Endothelial cell of umbilical vein (primary cell): ENCODE measurements around the gene SELENBP1. TPM values are rescaled to one million over a fixed set of nuclear protein-coding genes. Genes with fewer than 3 reads are reported as not detected.

Experiments
- BruUV-seq: library from RNA; stranded (reverse); fragments of 400-500 nt; replicated peaks from 2 replicates; lab custom pipeline; 2021; lab: Mats Ljungman, UMichigan
- CTCF ChIA-PET: fragments of 300-600, 350-600 bp; sonication (Branson Sonifier 250); formaldehyde crosslinking; loops from one replicate; lab custom pipeline; 2021; ENCODE audit warnings: antibody characterized with exemption, inconsistent platforms; lab: Charles Lee
- POLR2A ChIA-PET: fragments of 300-600, 350-600 bp; sonication (Branson Sonifier 250); formaldehyde crosslinking; loops from one replicate; lab custom pipeline; 2021; ENCODE audit warnings: antibody characterized with exemption, inconsistent platforms; lab: Charles Lee
- DNase-seq: peaks from one replicate; pipeline ENCODE4 v3.0.0-alpha.2; 2011; ENCODE audit warnings: low read depth, low spot score
- FAIRE-seq: peaks from 2 replicates; lab custom pipeline; 2011; peaks lifted over from hg19 to GRCh38; lab: Jason Lieb, UNC
- H2AFZ ChIP-seq: 2 replicates; pipeline ENCODE4 v1.6.0; 2012; ENCODE audit warnings: low read depth, low read length, control low read depth, inconsistent platforms
- H3K27ac ChIP-seq: 2 replicates; pipeline ENCODE4 v1.5.1; 2011; ENCODE audit warnings: low read depth, mild to moderate bottlenecking, control low read depth, low read length, moderate library complexity; ENCODE audit not compliant: insufficient read depth
- H3K27me3 ChIP-seq, 2 experiments: 2 replicates each; pipeline versions ENCODE4 v1.6.0 to v1.6.1; 2011; ENCODE audit warnings: low read length in 2 of 2, mixed read lengths in 1 of 2; ENCODE audit not compliant: control insufficient read depth in 2 of 2, insufficient read depth in 2 of 2
- H3K36me3 ChIP-seq, 2 experiments: 2 replicates in 1 of 2; 3 replicates in 1 of 2; pipeline ENCODE4 v1.5.1; 2011; ENCODE audit warnings: low read length in 2 of 2, mild to moderate bottlenecking in 1 of 2, moderate library complexity in 1 of 2; ENCODE audit not compliant: control insufficient read depth in 2 of 2, insufficient read depth in 2 of 2; ENCODE audit errors: extremely low read depth in 1 of 2
- H3K4me1 ChIP-seq: 3 replicates; pipeline ENCODE4 v1.5.1; 2011; ENCODE audit warnings: mild to moderate bottlenecking, low read length; ENCODE audit not compliant: control insufficient read depth, insufficient read depth; ENCODE audit errors: extremely low read depth
- H3K4me2 ChIP-seq: 2 replicates; pipeline ENCODE4 v1.6.1; 2011; ENCODE audit warnings: low read length, control low read depth, mixed read lengths; ENCODE audit not compliant: insufficient read depth
- H3K4me3 ChIP-seq, 3 experiments: fragments of 200-600 bp in 1 of 3; sonication (generic), shearing (Covaris generic) in 1 of 3; replicated peaks in 1 of 3; 2 replicates each; pipeline ENCODE4 v1.5.1; 2011 to 2016; ENCODE audit warnings: control low read depth in 3 of 3, low read length in 3 of 3, mild to moderate bottlenecking in 2 of 3, inconsistent platforms in 1 of 3, low read depth in 1 of 3, moderate library complexity in 1 of 3; ENCODE audit not compliant: insufficient read depth in 1 of 3
- H3K79me2 ChIP-seq: 2 replicates; pipeline ENCODE4 v1.6.0; 2012; ENCODE audit warnings: low read length, inconsistent platforms; ENCODE audit not compliant: control insufficient read depth, insufficient read depth
- H3K9ac ChIP-seq: replicated peaks from 2 replicates; pipeline ENCODE3; 2011; ENCODE audit warnings: low read length, control low read depth; ENCODE audit not compliant: insufficient read depth; ENCODE audit errors: extremely low read depth
- H3K9me1 ChIP-seq: replicated peaks from 3 replicates; pipeline ENCODE4 v1.6.0; 2011; ENCODE audit warnings: mild to moderate bottlenecking, low read length; ENCODE audit not compliant: control insufficient read depth, insufficient read depth; ENCODE audit errors: extremely low read depth
- H3K9me3 ChIP-seq: replicated peaks from 2 replicates; pipeline ENCODE4 v1.5.1; 2012; ENCODE audit warnings: low read length, inconsistent platforms; ENCODE audit not compliant: control insufficient read depth, insufficient read depth
- H4K20me1 ChIP-seq: replicated peaks from 2 replicates; pipeline ENCODE3; 2011; ENCODE audit warnings: mild to moderate bottlenecking, low read length; ENCODE audit not compliant: control insufficient read depth, insufficient read depth; ENCODE audit errors: extremely low read depth
- CTCF ChIP-seq, 2 donors: IDR thresholded peaks; 1 replicate in 1 of 2; 2 replicates in 1 of 2; pipeline ENCODE4 v1.5.1; 2011; ENCODE audit warnings: low read length in 2 of 2, mild to moderate bottlenecking in 2 of 2, moderate library complexity in 2 of 2, control low read depth in 1 of 2, inconsistent platforms in 1 of 2, low read depth in 1 of 2; ENCODE audit not compliant: insufficient read depth in 1 of 2; ENCODE audit errors: extremely low read depth in 1 of 2
- EZH2 ChIP-seq: IDR thresholded peaks from 2 replicates; pipeline ENCODE4 v1.6.1; 2012; ENCODE audit warnings: borderline replicate concordance, low read depth, mild to moderate bottlenecking, moderate library complexity, low read length, inconsistent platforms; ENCODE audit not compliant: severe bottlenecking
- GATA2 ChIP-seq: IDR thresholded peaks from 2 replicates; pipeline ENCODE4 v1.7.0; 2011; ENCODE audit warnings: low read depth, mild to moderate bottlenecking, moderate library complexity, mixed read lengths, low read length; ENCODE audit not compliant: insufficient read length, insufficient read depth
- JUN ChIP-seq: IDR thresholded peaks from 2 replicates; pipeline ENCODE4 v1.6.1; 2011; ENCODE audit warnings: borderline replicate concordance, low read depth; ENCODE audit not compliant: insufficient read length, insufficient read depth
- MAX ChIP-seq: IDR thresholded peaks from 2 replicates; pipeline ENCODE4 v1.6.1; 2011; ENCODE audit not compliant: insufficient read depth, insufficient read length
- MYC ChIP-seq: IDR thresholded peaks from one replicate; pipeline ENCODE4 v1.6.1; 2011; ENCODE audit warnings: mild to moderate bottlenecking, low read depth, low read length
- POLR2A ChIP-seq: IDR thresholded peaks from 2 replicates; pipeline ENCODE4 v1.6.1; 2012; ENCODE audit warnings: low read depth, mild to moderate bottlenecking, control low read depth, low read length
- dilution Hi-C: fragments of 300-500 bp; cut with MboI; formaldehyde crosslinking; loops from one replicate; pipeline ENCODE4 v1.15.0; 2019; ENCODE audit warnings: low sequenced_read_pairs; ENCODE audit not compliant: extremely low pct_ligation_motif_present
- intact Hi-C: fragments of 100-400 bp; cut with micrococcal nuclease; formaldehyde crosslinking; loops from one replicate; pipeline ENCODE4 v1.10.0; 2022
- polyA plus RNA-seq, 4 experiments: library from polyadenylated mRNA; depleted of rRNA in 3 of 4; stranded (reverse) in 3 of 4; unstranded in 1 of 4; fragments of >200 nt; gene quantifications; 2 replicates each; pipeline versions ENCODE4 v1.2.1 to v1.2.3, GENCODE V29; 2011 to 2012; ENCODE audit warnings: missing spikeins in 1 of 4
- total RNA-seq: library from RNA; stranded (reverse); gene quantifications from 2 replicates; pipeline ENCODE4 v1.2.3, GENCODE V29; 2021

SELENBP1 gene
- total and polyA plus RNA-seq, 2 donors (not counting 3 experiments of a cell fraction or from before 2014, with no cell fraction given), result 18.0 to 40.6 TPM

GRCh38 chr1:151384584-151384983 lies 12.1 kb upstream of the SELENBP1 start:
- Histone ChIP-seq H3K4me2 (no peak overlapping the region), H3K27ac (no peak overlapping the region), H3K4me1 (no peaks in the 10 kb centered on the region), H3K79me2 (no peaks in the 10 kb centered on the region), H2AFZ (no peak overlapping the region), H3K4me3 (no peak overlapping the region), H3K36me3 (no peaks in the 10 kb centered on the region), H3K9me1 (no peaks in the 10 kb centered on the region), H3K9ac (no peak overlapping the region), H3K9me3 (no peaks in the 10 kb centered on the region), H4K20me1 (no peaks in the 10 kb centered on the region), H3K27me3 (peaks cover 0 to 5% of the 10 kb centered on the region in 2 experiments)
- no TSS peak for BruUV-seq
- ChIA-PET POLR2A (interaction anchor here (0.6 kb wide), 1 partner anchor 58 kb away, joined by 4 read pairs; no protein-coding TSS in a partner anchor), CTCF (interaction anchor here (1.9 to 2.7 kb wide), 3 partner anchors 9 to 44 kb away, joined by 7 to 9 read pairs (median 7); no protein-coding TSS in a partner anchor)
- DNase-seq (no peak), FAIRE-seq (no peak)
- intact Hi-C loops, result no loop called here
- TF ChIP-seq JUN, result no peak
- TF ChIP-seq POLR2A, result no peak
- TF ChIP-seq CTCF (IDR thresholded peaks at IDR 0.05; ENCODE audit: extremely low read depth in 1 of 2, insufficient read depth in 1 of 2, low read depth in 1 of 2, low read length in 2 of 2), result no peak
- TF ChIP-seq EZH2, result no peak
- TF ChIP-seq GATA2, result no peak
- no peak for TF ChIP-seq MAX
- no peak for TF ChIP-seq MYC
- dilution Hi-C loops, result no loop called here
